Bronchial epithelial cell (primary cell): ENCODE measurements around the gene CD320. TPM values are rescaled to one million over a fixed set of nuclear protein-coding genes. Genes with fewer than 3 reads are reported as not detected.
A peak's percentile ranks its signal among the peaks of the same experiment; 100 is the strongest.

Experiments
- DNase-seq: peaks from one replicate; pipeline ENCODE4 v3.0.0-alpha.2; 2010; ENCODE audit warnings: low read depth
- FAIRE-seq: peaks from 2 replicates; lab custom pipeline; 2011; peaks lifted over from hg19 to GRCh38; lab: Jason Lieb, UNC
- H3K27me3 ChIP-seq: 2 replicates; pipeline ENCODE4 v1.5.1; 2011; ENCODE audit warnings: low read length; ENCODE audit not compliant: control insufficient read depth, insufficient read depth
- H3K36me3 ChIP-seq: 2 replicates; pipeline ENCODE4 v1.5.1; 2011; ENCODE audit warnings: low read length; ENCODE audit not compliant: control insufficient read depth, insufficient read depth
- H3K4me3 ChIP-seq: 2 replicates; pipeline ENCODE4 v1.5.1; 2011; ENCODE audit warnings: mild to moderate bottlenecking, low read depth, low read length, control low read depth
- CTCF ChIP-seq: IDR thresholded peaks from 2 replicates; pipeline ENCODE4 v1.5.1; 2011; ENCODE audit warnings: mild to moderate bottlenecking, moderate library complexity, low read length, control low read depth, inconsistent platforms; ENCODE audit not compliant: insufficient read depth, severe bottlenecking
- total RNA-seq: library from RNA; depleted of rRNA; stranded (reverse); fragments of >200 nt; gene quantifications from 2 replicates; pipeline ENCODE4 v1.2.1, GENCODE V29; 2014

CD320 gene
- total RNA-seq, 1 donor from 2014 or later: 14.0 TPM

- Histone ChIP-seq H3K27me3 (peaks cover 13% of the 10 kb centered on the region), H3K4me3 (peak overlapping the region; percentile 38), H3K36me3 (no peaks in the 10 kb centered on the region)
- no peak for TF ChIP-seq CTCF
- FAIRE-seq: no peak
- no peak for DNase-seq
Observed at GRCh38 chr19:8333767-8334457, 25.8 kb upstream of the CD320 start.

GRCh38 chr19:8332976-8333766 lies 25.0 kb upstream of the CD320 start:
- no peak for FAIRE-seq
- no peak for TF ChIP-seq CTCF
- Histone ChIP-seq H3K27me3 (peaks cover 13% of the 10 kb centered on the region), H3K4me3 (no peak overlapping the region), H3K36me3 (no peaks in the 10 kb centered on the region)
- DNase-seq: no peak

- DNase-seq: no peak
- no peak overlapping the region for H3K4me3 ChIP-seq
- no peak for TF ChIP-seq CTCF
- H3K27me3 ChIP-seq: peaks cover 13% of the 10 kb centered on the region
- FAIRE-seq: no peak
- no peaks in the 10 kb centered on the region for H3K36me3 ChIP-seq
Observed at GRCh38 chr19:8331263-8331845, 23.2 kb upstream of the CD320 start.

GRCh38 chr19:8329996-8330395 lies 21.8 kb upstream of the CD320 start:
- Histone ChIP-seq H3K4me3 (no peak overlapping the region), H3K36me3 (no peaks in the 10 kb centered on the region), H3K27me3 (peaks cover 13% of the 10 kb centered on the region)
- FAIRE-seq: no peak
- DNase-seq: peak; percentile 66
- no peak for TF ChIP-seq CTCF

GRCh38 chr19:8325454-8325853 lies 17.3 kb upstream of the CD320 start:
- DNase-seq (no peak), FAIRE-seq (no peak)
- TF ChIP-seq CTCF: no peak
- H3K4me3 ChIP-seq: no peak overlapping the region
- no peaks in the 10 kb centered on the region for H3K27me3 ChIP-seq
- peaks cover 12% of the 10 kb centered on the region for H3K36me3 ChIP-seq
